HCT116 (cell line): ENCODE measurements around the gene NIBAN1.

Experiments used
- EZH2 ChIP-seq: fragments of 200-600 bp; sonication (generic); IDR thresholded peaks from 2 replicates; pipeline ENCODE4 v1.6.1; 2017; ENCODE audit warnings: antibody characterized with exemption, mixed run types
- EZH2phosphoT487 ChIP-seq: fragments of 200-600 bp; IDR thresholded peaks from 2 replicates; pipeline ENCODE4 v1.6.1; 2018; ENCODE audit warnings: antibody characterized with exemption, borderline replicate concordance

- TF ChIP-seq EZH2 = no peak
- TF ChIP-seq EZH2phosphoT487 = no peak
These were observed 20.0 kb upstream of the NIBAN1 start for GRCh38 chr1:184994301-184994700.
